ENCODE measurements around the gene CALML3. TPM values are rescaled to one million over a fixed set of nuclear protein-coding genes. Genes with fewer than 3 reads are reported as not detected.

The CALML3 gene
- polyA plus RNA-seq, 1 donor from 2014 or later: not detected

DNA sequence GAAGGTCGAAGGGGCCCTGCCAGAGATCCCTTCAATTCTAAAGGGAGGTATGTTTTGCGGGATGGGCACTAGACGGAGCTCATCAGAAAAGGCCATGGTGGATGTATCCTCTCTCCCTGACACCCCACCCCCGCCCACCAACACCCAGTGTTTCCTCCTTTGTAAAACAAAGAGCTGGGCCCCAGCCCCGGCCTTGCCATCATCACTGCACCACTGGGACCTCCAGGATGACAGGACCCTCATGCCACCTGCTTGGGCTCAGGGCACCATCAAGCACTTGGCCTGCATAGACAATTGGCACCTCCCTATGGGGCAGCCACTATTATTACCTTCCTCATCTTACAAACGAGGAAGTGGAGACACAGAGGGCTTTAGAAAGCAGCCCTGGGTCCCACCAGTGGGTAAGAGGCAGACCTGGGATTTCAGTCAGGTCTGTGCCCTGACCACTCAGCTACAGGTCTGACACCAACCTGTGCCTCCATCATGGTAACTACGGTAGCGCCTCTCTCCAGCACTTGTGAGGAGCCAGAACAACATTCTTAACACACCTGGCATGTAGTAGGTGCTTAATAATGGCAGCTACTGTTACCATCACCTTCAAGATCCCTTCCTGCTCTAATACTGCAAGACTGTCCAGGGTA, 2.0 kb downstream of the CALML3 start:
- TF ChIP-seq, protein P1, sequence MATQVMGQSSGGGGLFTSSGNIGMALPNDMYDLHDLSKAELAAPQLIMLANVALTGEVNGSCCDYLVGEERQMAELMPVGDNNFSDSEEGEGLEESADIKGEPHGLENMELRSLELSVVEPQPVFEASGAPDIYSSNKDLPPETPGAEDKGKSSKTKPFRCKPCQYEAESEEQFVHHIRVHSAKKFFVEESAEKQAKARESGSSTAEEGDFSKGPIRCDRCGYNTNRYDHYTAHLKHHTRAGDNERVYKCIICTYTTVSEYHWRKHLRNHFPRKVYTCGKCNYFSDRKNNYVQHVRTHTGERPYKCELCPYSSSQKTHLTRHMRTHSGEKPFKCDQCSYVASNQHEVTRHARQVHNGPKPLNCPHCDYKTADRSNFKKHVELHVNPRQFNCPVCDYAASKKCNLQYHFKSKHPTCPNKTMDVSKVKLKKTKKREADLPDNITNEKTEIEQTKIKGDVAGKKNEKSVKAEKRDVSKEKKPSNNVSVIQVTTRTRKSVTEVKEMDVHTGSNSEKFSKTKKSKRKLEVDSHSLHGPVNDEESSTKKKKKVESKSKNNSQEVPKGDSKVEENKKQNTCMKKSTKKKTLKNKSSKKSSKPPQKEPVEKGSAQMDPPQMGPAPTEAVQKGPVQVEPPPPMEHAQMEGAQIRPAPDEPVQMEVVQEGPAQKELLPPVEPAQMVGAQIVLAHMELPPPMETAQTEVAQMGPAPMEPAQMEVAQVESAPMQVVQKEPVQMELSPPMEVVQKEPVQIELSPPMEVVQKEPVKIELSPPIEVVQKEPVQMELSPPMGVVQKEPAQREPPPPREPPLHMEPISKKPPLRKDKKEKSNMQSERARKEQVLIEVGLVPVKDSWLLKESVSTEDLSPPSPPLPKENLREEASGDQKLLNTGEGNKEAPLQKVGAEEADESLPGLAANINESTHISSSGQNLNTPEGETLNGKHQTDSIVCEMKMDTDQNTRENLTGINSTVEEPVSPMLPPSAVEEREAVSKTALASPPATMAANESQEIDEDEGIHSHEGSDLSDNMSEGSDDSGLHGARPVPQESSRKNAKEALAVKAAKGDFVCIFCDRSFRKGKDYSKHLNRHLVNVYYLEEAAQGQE (IDR thresholded peaks at IDR 0.05; ENCODE audit: borderline replicate concordance): no peak
- TF ChIP-seq SMC3 (conservative IDR thresholded peaks at IDR 0.05; ENCODE audit: poor library complexity) (no peak), TAF1 (IDR thresholded peaks at IDR 0.05; ENCODE audit: low read depth) (no peak), EZH2 (IDR thresholded peaks at IDR 0.05; ENCODE audit: borderline replicate concordance, insufficient read depth, low read length, poor library complexity, severe bottlenecking) (no peak), POLR2AphosphoS5 (IDR thresholded peaks at IDR 0.05) (no peak), CTCF (IDR thresholded peaks at IDR 0.05; ENCODE audit: poor library complexity, severe bottlenecking) (no peak)
- Histone ChIP-seq H3K36me3 (ENCODE audit: insufficient read depth, low read length) (no peaks in the 10 kb centered on the region), H3F3A (ENCODE audit: insufficient read depth, low read length, poor library complexity, severe bottlenecking) (no peaks in the 10 kb centered on the region), H3K79me2 (replicated peaks; ENCODE audit: insufficient read depth, low read length) (no peaks in the 10 kb centered on the region), H3K27ac (ENCODE audit: low read length) (no peak overlapping the region), H4K20me1 (ENCODE audit: insufficient read depth) (no peaks in the 10 kb centered on the region), H2AFZ (ENCODE audit: low read depth, low read length) (no peak overlapping the region), H3K9me3 (ENCODE audit: low read length) (no peaks in the 10 kb centered on the region), H3K9me2 (ENCODE audit: insufficient read depth, low read length) (no peaks in the 10 kb centered on the region), H3K4me2 (ENCODE audit: low read length) (no peak overlapping the region), H3K27me3 (ENCODE audit: insufficient read depth, low read depth, low read length) (no peaks in the 10 kb centered on the region), H3K4me3 (ENCODE audit: low read length) (no peak overlapping the region), H3K9ac (ENCODE audit: low read length) (no peak overlapping the region)

GRCh38 chr10:5527332-5528200, 2.8 kb downstream of the CALML3 start:
- no peaks in the 10 kb centered on the region for H3F3A ChIP-seq (ENCODE audit: insufficient read depth, low read length, poor library complexity, severe bottlenecking)
- no peaks in the 10 kb centered on the region for H3K9me3 ChIP-seq (ENCODE audit: low read length)

More at GRCh38 chr10:5527332-5528200, 2.8 kb downstream of the CALML3 start:
- no peaks in the 10 kb centered on the region for H3K79me2 ChIP-seq (replicated peaks; ENCODE audit: insufficient read depth, low read length)
- no peak overlapping the region for H3K27ac ChIP-seq (ENCODE audit: low read length)
- no peaks in the 10 kb centered on the region for H3K9me2 ChIP-seq (ENCODE audit: insufficient read depth, low read length)
- H3K36me3 ChIP-seq (ENCODE audit: insufficient read depth, low read length): no peaks in the 10 kb centered on the region
- no peak overlapping the region for H3K9ac ChIP-seq (ENCODE audit: low read length)
- TF ChIP-seq EP300 (conservative IDR thresholded peaks at IDR 0.05; ENCODE audit: poor library complexity, severe bottlenecking) (no peak), MXI1 (conservative IDR thresholded peaks at IDR 0.05; ENCODE audit: poor library complexity, severe bottlenecking) (no peak), RAD21 (conservative IDR thresholded peaks at IDR 0.05) (no peak)
- no peak overlapping the region for H3K4me2 ChIP-seq (ENCODE audit: low read length)
- H2AFZ ChIP-seq (ENCODE audit: low read depth, low read length): no peak overlapping the region
- H4K20me1 ChIP-seq (ENCODE audit: insufficient read depth): no peaks in the 10 kb centered on the region
- no peak overlapping the region for H3K4me3 ChIP-seq (ENCODE audit: low read length)
- no peaks in the 10 kb centered on the region for H3K27me3 ChIP-seq (ENCODE audit: insufficient read depth, low read depth, low read length)

Data from neural cell (in vitro differentiated cells).